DMS79 (cell line): ENCODE data around the gene MAP2K6.

Experiments used
- DNase-seq: peaks from one replicate; lab custom pipeline; 2025; lab: John Stamatoyannopoulos, UW

The MAP2K6 gene

GRCh38 chr17:69492410-69493071 lies 78.0 kb downstream of the MAP2K6 start:
- DNase-seq = no peak

- no peak for DNase-seq
Observed at GRCh38 chr17:69495787-69496186, 81.3 kb downstream of the MAP2K6 start.

- DNase-seq = peak; percentile 4
Observed at GRCh38 chr17:69497161-69497560, 82.7 kb downstream of the MAP2K6 start.

- no peak for DNase-seq
Observed at GRCh38 chr17:69499318-69499717, 84.8 kb downstream of the MAP2K6 start.

- DNase-seq = peak; percentile 23
Observed at GRCh38 chr17:69500911-69501429, 86.5 kb downstream of the MAP2K6 start.

GRCh38 chr17:69501591-69502468 lies 87.3 kb downstream of the MAP2K6 start:
- peak; percentile 25 for DNase-seq

GRCh38 chr17:69503711-69504110 lies 89.2 kb downstream of the MAP2K6 start:
- DNase-seq = no peak

- DNase-seq = no peak
Observed at GRCh38 chr17:69505740-69506139, 91.2 kb downstream of the MAP2K6 start.

- DNase-seq = no peak
Observed at GRCh38 chr17:69506489-69506888, 92.0 kb downstream of the MAP2K6 start.

GRCh38 chr17:69508814-69509213 lies 94.3 kb downstream of the MAP2K6 start:
- no peak for DNase-seq

GRCh38 chr17:69511250-69511649 lies 96.8 kb downstream of the MAP2K6 start:
- DNase-seq = no peak

- DNase-seq = no peak
Observed at GRCh38 chr17:69512946-69513345, 98.4 kb downstream of the MAP2K6 start.

- no peak for DNase-seq
Observed at GRCh38 chr17:69516225-69516624, 101.7 kb downstream of the MAP2K6 start.

GRCh38 chr17:69516911-69517310 lies 102.4 kb downstream of the MAP2K6 start:
- no peak for DNase-seq

GRCh38 chr17:69518951-69519350 lies 104.5 kb downstream of the MAP2K6 start:
- DNase-seq = no peak

- DNase-seq = no peak
Observed at GRCh38 chr17:69523244-69523861, 108.9 kb downstream of the MAP2K6 start.

GRCh38 chr17:69524854-69525253 lies 110.4 kb downstream of the MAP2K6 start:
- DNase-seq = no peak

- no peak for DNase-seq
Observed at GRCh38 chr17:69525920-69526841, 111.7 kb downstream of the MAP2K6 start.

- no peak for DNase-seq
Observed at GRCh38 chr17:69528035-69528434, 113.5 kb downstream of the MAP2K6 start.

- no peak for DNase-seq
Observed at GRCh38 chr17:69533481-69534234, 119.2 kb downstream of the MAP2K6 start.

- DNase-seq = no peak
Observed at GRCh38 chr17:69534235-69534621, 119.7 kb downstream of the MAP2K6 start.
